Activated naive CD4-positive, alpha-beta T cell treated with anti-CD3 and anti-CD28 coated beads for 36 hours (primary cell): ENCODE measurements around the gene BHLHE41. TPM values are rescaled to one million over a fixed set of nuclear protein-coding genes. Genes with fewer than 3 reads are reported as not detected.

Source experiments
- CTCF ChIA-PET: fragments of 350-600 bp; sonication (Branson Sonifier 250); formaldehyde crosslinking; loops from one replicate; lab custom pipeline; 2021; ENCODE audit warnings: antibody characterized with exemption; lab: Charles Lee
- DNase-seq: peaks from one replicate; pipeline ENCODE4 v3.0.0-alpha.2; 2020
- H3K27ac Mint-ChIP-seq: one replicate; pipeline ENCODE4 v1.8.0; 2021; ENCODE audit warnings: mild to moderate bottlenecking, mixed read lengths
- H3K27me3 Mint-ChIP-seq: one replicate; pipeline ENCODE4 v1.8.0; 2021; ENCODE audit warnings: low read depth, mixed read lengths
- H3K36me3 Mint-ChIP-seq: one replicate; pipeline ENCODE4 v1.8.0; 2021; ENCODE audit warnings: low read depth, mixed read lengths
- H3K4me1 Mint-ChIP-seq: one replicate; pipeline ENCODE4 v1.8.0; 2021; ENCODE audit warnings: low read depth, mixed read lengths
- H3K4me3 Mint-ChIP-seq: one replicate; pipeline ENCODE4 v1.8.0; 2021; ENCODE audit warnings: mild to moderate bottlenecking, moderate library complexity, mixed read lengths
- H3K9me3 Mint-ChIP-seq: one replicate; pipeline ENCODE4 v1.8.0; 2021; ENCODE audit warnings: mixed read lengths
- intact Hi-C: fragments of 100-400 bp; cut with micrococcal nuclease; formaldehyde crosslinking; loops from one replicate; pipeline ENCODE4 v1.15.1; 2023
- total RNA-seq, 2 experiments: library from RNA; stranded (reverse); gene quantifications; one replicate each; pipeline ENCODE4 v1.2.3, GENCODE V29; 2021

The BHLHE41 gene
- total RNA-seq, 2 experiments from 2014 or later: not detected

DNA sequence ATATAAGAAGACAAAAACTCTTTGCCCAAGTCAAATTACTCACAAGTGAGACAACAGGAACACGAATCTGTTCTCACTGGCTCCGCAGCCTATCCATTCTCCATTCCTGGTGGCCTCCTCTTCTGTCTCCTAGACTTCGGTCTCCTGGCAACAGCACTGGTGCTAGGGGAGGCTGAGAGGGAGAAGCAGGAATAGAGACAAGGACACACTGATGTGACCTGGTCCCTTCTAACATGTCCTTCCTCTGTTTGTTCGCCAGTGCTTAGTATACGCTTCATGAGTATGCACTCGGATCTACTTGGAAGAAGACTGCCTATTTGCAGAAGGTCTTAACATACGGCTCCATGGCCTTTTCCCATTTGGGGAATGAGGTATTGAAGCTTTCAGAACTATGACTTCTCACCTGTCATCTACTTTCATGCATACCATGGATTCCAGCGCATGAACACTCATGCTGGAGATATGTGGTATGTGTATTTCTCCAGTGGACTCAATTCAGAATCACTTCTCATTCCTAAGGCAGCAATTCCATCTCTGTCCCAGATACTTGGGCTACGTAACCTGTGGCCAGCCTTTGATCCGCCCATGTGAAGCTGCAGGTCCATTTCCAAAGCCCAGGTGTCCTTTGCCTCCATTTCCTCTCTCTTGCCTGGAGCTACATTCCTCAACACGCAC, 33.9 kb downstream of the BHLHE41 start:
- CTCF ChIA-PET: interaction anchor here (0.5 kb wide), 1 partner anchor 237 kb away, joined by 3 read pairs; no protein-coding TSS in a partner anchor
- intact Hi-C loops: no loop called here
- Mint-ChIP-seq H3K4me3 (no peak overlapping the region), H3K27me3 (no peaks in the 10 kb centered on the region), H3K9me3 (no peaks in the 10 kb centered on the region), H3K27ac (no peak overlapping the region), H3K36me3 (no peaks in the 10 kb centered on the region), H3K4me1 (no peaks in the 10 kb centered on the region)
- DNase-seq: no peak

DNA sequence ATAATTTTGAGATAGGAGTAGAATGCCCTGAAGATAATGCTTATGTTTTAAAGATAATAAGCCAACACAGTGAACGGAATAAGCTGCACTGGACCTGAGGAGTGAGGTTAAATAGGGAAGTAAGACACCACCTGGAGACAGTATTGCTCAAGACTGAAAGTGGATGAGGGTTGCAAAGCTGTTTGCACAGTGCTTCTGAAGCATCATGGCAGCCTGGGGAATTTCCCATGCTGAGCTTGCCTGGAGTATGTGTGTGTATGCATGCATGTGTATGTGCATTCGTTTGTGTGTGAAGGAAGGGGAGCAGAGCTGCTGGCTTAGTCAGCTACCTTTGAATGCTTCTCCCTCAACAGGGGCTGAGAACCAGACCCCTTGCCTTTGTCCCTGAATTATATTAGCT, 35.8 kb downstream of the BHLHE41 start:
- Mint-ChIP-seq H3K27me3 (no peaks in the 10 kb centered on the region), H3K27ac (no peak overlapping the region), H3K9me3 (peaks cover 1% of the 10 kb centered on the region), H3K4me1 (no peaks in the 10 kb centered on the region), H3K36me3 (no peaks in the 10 kb centered on the region), H3K4me3 (no peak overlapping the region)
- CTCF ChIA-PET: interaction anchor here (1.1 kb wide), 2 partner anchors 8 to 30 kb away, joined by 3 to 4 read pairs; no protein-coding TSS in a partner anchor
- intact Hi-C loops: no loop called here
- DNase-seq: peak; percentile 7

DNA sequence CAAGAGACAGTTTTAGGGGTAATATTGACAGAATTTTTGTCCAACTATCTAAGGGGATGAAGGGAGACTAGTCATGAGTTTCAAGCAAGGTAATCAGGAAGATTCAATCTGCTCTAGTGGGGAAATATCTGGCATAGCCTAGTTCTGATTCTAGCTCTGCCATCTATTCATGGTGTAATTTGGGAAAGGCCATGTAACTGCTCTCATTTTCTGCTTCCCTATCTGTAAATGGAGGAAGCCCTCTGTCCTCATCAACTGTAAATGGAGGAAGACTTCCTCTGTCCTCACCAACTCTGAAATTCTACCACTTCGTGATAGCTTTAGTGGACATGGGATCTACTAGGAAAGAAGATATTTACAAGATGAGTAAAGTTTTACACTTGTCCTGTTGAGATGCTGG, 37.9 kb downstream of the BHLHE41 start:
- DNase-seq: no peak
- H3K4me3 Mint-ChIP-seq: no peak overlapping the region
- CTCF ChIA-PET: interaction anchor here (0.8 kb wide), 1 partner anchor 10 kb away, joined by 3 read pairs; no protein-coding TSS in a partner anchor
- H3K27me3 Mint-ChIP-seq: peaks cover 3% of the 10 kb centered on the region
- intact Hi-C loops: no loop called here
- peaks cover 2% of the 10 kb centered on the region for H3K36me3 Mint-ChIP-seq
- no peaks in the 10 kb centered on the region for H3K4me1 Mint-ChIP-seq
- peaks cover 1% of the 10 kb centered on the region for H3K9me3 Mint-ChIP-seq
- no peak overlapping the region for H3K27ac Mint-ChIP-seq

GRCh38 chr12:26080911-26081310, 43.9 kb downstream of the BHLHE41 start:
- H3K27ac Mint-ChIP-seq: no peak overlapping the region
- no peak for DNase-seq
- H3K4me3 Mint-ChIP-seq: no peak overlapping the region
- H3K4me1 Mint-ChIP-seq: no peaks in the 10 kb centered on the region
- peaks cover 3% of the 10 kb centered on the region for H3K27me3 Mint-ChIP-seq
- H3K36me3 Mint-ChIP-seq: peaks cover 2% of the 10 kb centered on the region
- CTCF ChIA-PET: no interaction called here
- intact Hi-C loops: no loop called here
- H3K9me3 Mint-ChIP-seq: peaks cover 3% of the 10 kb centered on the region

- H3K27ac Mint-ChIP-seq: no peak overlapping the region
- H3K4me1 Mint-ChIP-seq: no peaks in the 10 kb centered on the region
- no peak overlapping the region for H3K4me3 Mint-ChIP-seq
- CTCF ChIA-PET: no interaction called here
- H3K27me3 Mint-ChIP-seq: peaks cover 3% of the 10 kb centered on the region
- H3K9me3 Mint-ChIP-seq: peaks cover 1% of the 10 kb centered on the region
- H3K36me3 Mint-ChIP-seq: peaks cover 1% of the 10 kb centered on the region
- DNase-seq: no peak
- intact Hi-C loops: no loop called here
Measured at GRCh38 chr12:26077915-26078702, 46.7 kb downstream of the BHLHE41 start.

Other genes with a start within 250 kb of the BHLHE41 start
- gene RASSF8, start 166.4 kb downstream of the BHLHE41 start, total RNA-seq: under 1 TPM; 0.32 to 0.81 TPM
- not detected for gene SSPN, start 70.5 kb upstream of the BHLHE41 start, total RNA-seq